HFF-Myc (cell line): ENCODE results near the gene KLF2.
A peak's percentile ranks its signal among the peaks of the same experiment; 100 is the strongest.

Source experiments
- DNase-seq: peaks from one replicate; pipeline ENCODE4 v3.0.0-alpha.2; 2011; ENCODE audit warnings: low read depth; ENCODE audit errors: extremely low read depth
- H3K4me3 ChIP-seq: replicated peaks from 2 replicates; pipeline ENCODE4 v1.5.1; 2011; ENCODE audit warnings: low read depth, mild to moderate bottlenecking, control low read depth, low read length
- CTCF ChIP-seq: IDR thresholded peaks from 2 replicates; pipeline ENCODE4 v1.5.1; 2012; ENCODE audit warnings: mild to moderate bottlenecking, low read depth, low read length, control low read depth; ENCODE audit errors: missing control alignments

Gene KLF2

GRCh38 chr19:16374436-16374835, 49.8 kb downstream of the KLF2 start:
- H3K4me3 ChIP-seq = no peak overlapping the region
- DNase-seq = no peak
- TF ChIP-seq CTCF = no peak

GRCh38 chr19:16375157-16375935, 50.7 kb downstream of the KLF2 start:
- DNase-seq = no peak
- no peak overlapping the region for H3K4me3 ChIP-seq
- TF ChIP-seq CTCF = no peak

GRCh38 chr19:16375936-16376185, 51.2 kb downstream of the KLF2 start:
- TF ChIP-seq CTCF = no peak
- DNase-seq = no peak
- H3K4me3 ChIP-seq = no peak overlapping the region

GRCh38 chr19:16376241-16376640, 51.6 kb downstream of the KLF2 start:
- no peak for TF ChIP-seq CTCF
- DNase-seq = no peak
- H3K4me3 ChIP-seq = no peak overlapping the region

GRCh38 chr19:16376649-16377048, 52.0 kb downstream of the KLF2 start:
- TF ChIP-seq CTCF = peak; percentile 48
- H3K4me3 ChIP-seq = no peak overlapping the region
- DNase-seq = no peak

GRCh38 chr19:16377521-16377920, 52.9 kb downstream of the KLF2 start:
- no peak for TF ChIP-seq CTCF
- no peak overlapping the region for H3K4me3 ChIP-seq
- DNase-seq = no peak
